CD4-positive, alpha-beta memory T cell (primary cell): ENCODE measurements around the gene ADCY5. TPM values are rescaled to one million over a fixed set of nuclear protein-coding genes. Genes with fewer than 3 reads are reported as not detected.

Experiments used
- CTCF ChIA-PET: fragments of 350-600 bp; sonication (Branson Sonifier 250); formaldehyde crosslinking; loops from one replicate; lab custom pipeline; 2021; ENCODE audit warnings: inconsistent platforms; ENCODE audit not compliant: partially characterized antibody; lab: Charles Lee
- POLR2A ChIA-PET: fragments of 350-600 bp; sonication (Branson Sonifier 250); formaldehyde crosslinking; loops from one replicate; lab custom pipeline; 2021; ENCODE audit not compliant: partially characterized antibody; lab: Charles Lee
- DNase-seq, 5 donors: peaks; one replicate each; pipeline versions ENCODE4 v3.0.0 to v3.0.0-alpha.2; 2020 to 2022; ENCODE audit warnings: mixed read lengths in 1 of 5
- H3K27ac ChIP-seq: one replicate; pipeline ENCODE4 v1.7.0; 2013; ENCODE audit warnings: low read depth, low read length
- H3K27me3 ChIP-seq: 2 replicates; pipeline ENCODE4 v1.7.0; 2013; ENCODE audit warnings: mild to moderate bottlenecking, low read length, moderate library complexity; ENCODE audit not compliant: insufficient read depth
- H3K36me3 ChIP-seq: 2 replicates; pipeline ENCODE4 v1.7.0; 2013; ENCODE audit warnings: mild to moderate bottlenecking, low read length, moderate library complexity; ENCODE audit not compliant: insufficient read depth
- H3K4me1 ChIP-seq: 2 replicates; pipeline ENCODE4 v1.7.0; 2013; ENCODE audit warnings: mild to moderate bottlenecking, low read length, moderate library complexity; ENCODE audit not compliant: insufficient read depth
- H3K4me3 ChIP-seq, 2 donors: one replicate each; pipeline ENCODE4 v1.7.0; 2013; ENCODE audit warnings: low read length in 2 of 2, mild to moderate bottlenecking in 1 of 2
- H3K9me3 ChIP-seq, 2 donors: one replicate each; pipeline ENCODE4 v1.7.0; 2013; ENCODE audit warnings: low read length in 2 of 2, control low read depth in 1 of 2; ENCODE audit not compliant: control insufficient read depth in 1 of 2
- H3K27ac Mint-ChIP-seq, 7 donors: one replicate each; pipeline ENCODE4 v1.8.0; 2020 to 2021; ENCODE audit warnings: mixed read lengths in 7 of 7, mild to moderate bottlenecking in 6 of 7, inconsistent platforms in 3 of 7, moderate library complexity in 3 of 7
- H3K27me3 Mint-ChIP-seq, 2 donors: one replicate each; pipeline ENCODE4 v1.8.0; 2020 to 2021; ENCODE audit warnings: mixed read lengths in 2 of 2
- H3K36me3 Mint-ChIP-seq, 2 donors: one replicate each; pipeline ENCODE4 v1.8.0; 2020 to 2021; ENCODE audit warnings: mixed read lengths in 2 of 2, inconsistent platforms in 1 of 2, mild to moderate bottlenecking in 1 of 2
- H3K4me1 Mint-ChIP-seq, 4 donors: one replicate each; pipeline ENCODE4 v1.8.0; 2020 to 2021; ENCODE audit warnings: mixed read lengths in 4 of 4, mild to moderate bottlenecking in 1 of 4
- H3K4me3 Mint-ChIP-seq, 8 donors: one replicate each; pipeline ENCODE4 v1.8.0; 2020 to 2021; ENCODE audit warnings: mixed read lengths in 8 of 8, mild to moderate bottlenecking in 7 of 8, moderate library complexity in 6 of 8, inconsistent platforms in 3 of 8
- H3K9me3 Mint-ChIP-seq, 8 donors: one replicate each; pipeline ENCODE4 v1.8.0; 2020 to 2021; ENCODE audit warnings: mixed read lengths in 8 of 8, mild to moderate bottlenecking in 5 of 8, inconsistent platforms in 3 of 8, moderate library complexity in 1 of 8
- intact Hi-C: fragments of 100-400 bp; cut with micrococcal nuclease; formaldehyde crosslinking; loops from one replicate; pipeline ENCODE4 v1.15.1; 2023
- polyA plus RNA-seq, 2 donors: library from polyadenylated mRNA; unstranded; fragments of 300-500 nt; fragmentation: Illumina TruSeq; gene quantifications; one replicate each; pipeline ENCODE4 v1.2.3, GENCODE V29; 2021
- total RNA-seq, 2 experiments: library from RNA; stranded (reverse); gene quantifications; one replicate each; pipeline ENCODE4 v1.2.3, GENCODE V29; 2021

The ADCY5 gene
- total and polyA plus RNA-seq, 4 experiments from 2014 or later = 0.11 TPM; not detected in 3

GRCh38 chr3:123277106-123277505, 171.8 kb downstream of the ADCY5 start:
- Histone ChIP-seq H3K27me3 (no peaks in the 10 kb centered on the region), H3K36me3 (no peaks in the 10 kb centered on the region), H3K9me3 (no peaks in the 10 kb centered on the region), H3K4me1 (no peaks in the 10 kb centered on the region), H3K27ac (no peak overlapping the region), H3K4me3 (no peak overlapping the region)
- H3K4me3 Mint-ChIP-seq = no peak overlapping the region
- peaks cover 0 to 9% of the 10 kb centered on the region in 2 donors for H3K36me3 Mint-ChIP-seq
- no peak overlapping the region for H3K27ac Mint-ChIP-seq
- H3K27me3 Mint-ChIP-seq = no peaks in the 10 kb centered on the region
- no peak for DNase-seq
- intact Hi-C loops = no loop called here
- no peaks in the 10 kb centered on the region for H3K9me3 Mint-ChIP-seq
- H3K4me1 Mint-ChIP-seq = peaks cover 0 to 4% (median 0%) of the 10 kb centered on the region in 4 donors
- CTCF ChIA-PET = no interaction called here
- POLR2A ChIA-PET = no interaction called here

GRCh38 chr3:123276346-123277006, 172.4 kb downstream of the ADCY5 start:
- Histone ChIP-seq H3K27me3 (no peaks in the 10 kb centered on the region), H3K27ac (no peak overlapping the region), H3K9me3 (no peaks in the 10 kb centered on the region), H3K4me3 (no peak overlapping the region), H3K36me3 (no peaks in the 10 kb centered on the region), H3K4me1 (no peaks in the 10 kb centered on the region)
- H3K4me1 Mint-ChIP-seq = peaks cover 0 to 4% (median 0%) of the 10 kb centered on the region in 4 donors
- intact Hi-C loops = no loop called here
- ChIA-PET CTCF (no interaction called here), POLR2A (no interaction called here)
- H3K36me3 Mint-ChIP-seq = peaks cover 5 to 15% of the 10 kb centered on the region in 2 donors
- no peak for DNase-seq
- no peak overlapping the region for H3K27ac Mint-ChIP-seq
- no peaks in the 10 kb centered on the region for H3K27me3 Mint-ChIP-seq
- no peaks in the 10 kb centered on the region for H3K9me3 Mint-ChIP-seq
- no peak overlapping the region for H3K4me3 Mint-ChIP-seq

- no peaks in the 10 kb centered on the region for H3K27me3 ChIP-seq
- ChIA-PET POLR2A (no interaction called here), CTCF (no interaction called here)
- H3K27me3 Mint-ChIP-seq = no peaks in the 10 kb centered on the region
- H3K36me3 ChIP-seq = no peaks in the 10 kb centered on the region
- H3K36me3 Mint-ChIP-seq = peaks cover 13 to 18% of the 10 kb centered on the region in 2 donors
- H3K9me3 ChIP-seq = no peaks in the 10 kb centered on the region
- peaks cover 0 to 4% (median 0%) of the 10 kb centered on the region in 4 donors for H3K4me1 Mint-ChIP-seq
- no peak for DNase-seq
- H3K27ac Mint-ChIP-seq = no peak overlapping the region
- H3K4me1 ChIP-seq = no peaks in the 10 kb centered on the region
- intact Hi-C loops = no loop called here
- H3K27ac ChIP-seq = no peak overlapping the region
- no peaks in the 10 kb centered on the region for H3K9me3 Mint-ChIP-seq
- no peak overlapping the region for H3K4me3 Mint-ChIP-seq
- H3K4me3 ChIP-seq = no peak overlapping the region
These were observed 173.2 kb downstream of the ADCY5 start for GRCh38 chr3:123275691-123276090.

- no peak overlapping the region for H3K27ac ChIP-seq
- ChIA-PET POLR2A (no interaction called here), CTCF (no interaction called here)
- Mint-ChIP-seq H3K4me3 (no peak overlapping the region), H3K4me1 (peaks cover 0 to 4% (median under 1%) of the 10 kb centered on the region in 4 donors), H3K36me3 (peaks cover 23 to 26% of the 10 kb centered on the region in 2 donors), H3K27me3 (no peaks in the 10 kb centered on the region), H3K9me3 (no peaks in the 10 kb centered on the region), H3K27ac (no peak overlapping the region)
- DNase-seq = no peak
- intact Hi-C loops = no loop called here
- H3K27me3 ChIP-seq = no peaks in the 10 kb centered on the region
- H3K4me1 ChIP-seq = no peaks in the 10 kb centered on the region
- H3K9me3 ChIP-seq = no peaks in the 10 kb centered on the region
- H3K4me3 ChIP-seq = no peak overlapping the region
- no peaks in the 10 kb centered on the region for H3K36me3 ChIP-seq
These were observed 176.3 kb downstream of the ADCY5 start for GRCh38 chr3:123272547-123272946.

GRCh38 chr3:123271466-123272159, 177.3 kb downstream of the ADCY5 start:
- Histone ChIP-seq H3K27me3 (no peaks in the 10 kb centered on the region), H3K9me3 (no peaks in the 10 kb centered on the region), H3K27ac (no peak overlapping the region), H3K4me3 (no peak overlapping the region), H3K4me1 (no peaks in the 10 kb centered on the region), H3K36me3 (no peaks in the 10 kb centered on the region)
- H3K4me1 Mint-ChIP-seq = peaks cover 0 to 2% (median 2%) of the 10 kb centered on the region in 4 donors
- intact Hi-C loops = no loop called here
- CTCF ChIA-PET = no interaction called here
- peaks cover 31 to 35% of the 10 kb centered on the region in 2 donors for H3K36me3 Mint-ChIP-seq
- no peak overlapping the region for H3K4me3 Mint-ChIP-seq
- DNase-seq = no peak
- H3K27ac Mint-ChIP-seq = peak overlapping the region in 1 of 7 donors; percentile 25
- POLR2A ChIA-PET = no interaction called here
- no peaks in the 10 kb centered on the region for H3K9me3 Mint-ChIP-seq
- H3K27me3 Mint-ChIP-seq = no peaks in the 10 kb centered on the region

GRCh38 chr3:123270818-123271217, 178.1 kb downstream of the ADCY5 start:
- intact Hi-C loops = no loop called here
- H3K4me1 ChIP-seq = no peaks in the 10 kb centered on the region
- H3K36me3 ChIP-seq = no peaks in the 10 kb centered on the region
- Mint-ChIP-seq H3K4me1 (peaks cover 0 to 3% (median under 1%) of the 10 kb centered on the region in 4 donors), H3K36me3 (peaks cover 38 to 43% of the 10 kb centered on the region in 2 donors), H3K9me3 (peaks cover 0 to 2% (median 0%) of the 10 kb centered on the region in 8 donors), H3K27me3 (no peaks in the 10 kb centered on the region), H3K4me3 (no peak overlapping the region), H3K27ac (no peak overlapping the region)
- DNase-seq = no peak
- H3K9me3 ChIP-seq = no peaks in the 10 kb centered on the region
- ChIA-PET CTCF (no interaction called here), POLR2A (no interaction called here)
- no peak overlapping the region for H3K4me3 ChIP-seq
- no peaks in the 10 kb centered on the region for H3K27me3 ChIP-seq
- H3K27ac ChIP-seq = no peak overlapping the region

GRCh38 chr3:123267821-123268220, 181.1 kb downstream of the ADCY5 start:
- no peak for DNase-seq
- peaks cover 0 to 3% (median under 1%) of the 10 kb centered on the region in 4 donors for H3K4me1 Mint-ChIP-seq
- ChIA-PET POLR2A (no interaction called here), CTCF (no interaction called here)
- intact Hi-C loops = no loop called here
- H3K9me3 Mint-ChIP-seq = peaks cover 0 to 2% (median 0%) of the 10 kb centered on the region in 8 donors
- Histone ChIP-seq H3K27ac (no peak overlapping the region), H3K27me3 (no peaks in the 10 kb centered on the region), H3K4me3 (no peak overlapping the region), H3K4me1 (no peaks in the 10 kb centered on the region), H3K36me3 (no peaks in the 10 kb centered on the region), H3K9me3 (no peaks in the 10 kb centered on the region)
- H3K27me3 Mint-ChIP-seq = no peaks in the 10 kb centered on the region
- peaks cover 55 to 58% of the 10 kb centered on the region in 2 donors for H3K36me3 Mint-ChIP-seq
- H3K27ac Mint-ChIP-seq = peak overlapping the region in 1 of 7 donors; percentile 11
- no peak overlapping the region for H3K4me3 Mint-ChIP-seq
